Stomach (tissue), 9 donors: ENCODE measurements around the gene MIA3. TPM values are rescaled to one million over a fixed set of nuclear protein-coding genes. Genes with fewer than 3 reads are reported as not detected.

Source experiments
- DNase-seq, 2 donors: peaks; one replicate each; pipeline versions ENCODE4 v3.0.0 to v3.0.0-alpha.2; 2013 to 2019
- H3K27ac ChIP-seq, 5 donors: fragments of 200-600 bp in 4 of 5; sonication (generic) in 4 of 5; one replicate each; pipeline ENCODE4 v1.5.1; 2013 to 2019; ENCODE audit warnings: mild to moderate bottlenecking in 1 of 5, moderate library complexity in 1 of 5
- H3K27me3 ChIP-seq, 3 donors: fragments of 200-600 bp; sonication (generic); one replicate each; pipeline ENCODE4 v1.5.1; 2017 to 2019; ENCODE audit warnings: mixed run types in 1 of 3
- H3K36me3 ChIP-seq, 4 donors: fragments of 200-600 bp; sonication (generic); 1 replicate in 3 of 4; 2 replicates in 1 of 4; pipeline ENCODE4 v1.5.1; 2016 to 2019
- H3K4me1 ChIP-seq, 4 donors: fragments of 200-600 bp; sonication (generic); one replicate each; pipeline ENCODE4 v1.5.1; 2016 to 2019
- H3K4me3 ChIP-seq, 4 donors: fragments of 200-600 bp; sonication (generic) in 3 of 4; one replicate each; pipeline ENCODE4 v1.5.1; 2016 to 2019; ENCODE audit warnings: mild to moderate bottlenecking in 1 of 4
- H3K9me3 ChIP-seq, 4 donors: fragments of 200-600 bp; sonication (generic); one replicate each; pipeline ENCODE4 v1.5.1; 2016 to 2019
- CTCF ChIP-seq, 7 experiments: fragments of 450-650 bp in 4 of 7; fragments of 200-600 bp in 3 of 7; sonication (generic) in 3 of 7; IDR thresholded peaks; one replicate each; pipeline ENCODE4 v1.5.1; 2016 to 2019; ENCODE audit warnings: antibody characterized with exemption in 7 of 7, control low read depth in 2 of 7, mild to moderate bottlenecking in 1 of 7
- EP300 ChIP-seq: sonication (generic); formaldehyde crosslinking; IDR thresholded peaks from one replicate; pipeline ENCODE4 v1.6.1; 2017; ENCODE audit warnings: antibody characterized with exemption
- POLR2A ChIP-seq, 4 donors: fragments of 450-650 bp; IDR thresholded peaks; one replicate each; pipeline ENCODE4 v1.6.1; 2016; ENCODE audit warnings: antibody characterized with exemption in 4 of 4, control low read depth in 2 of 4, mild to moderate bottlenecking in 1 of 4, moderate library complexity in 1 of 4
- POLR2AphosphoS5 ChIP-seq, 3 donors: sonication (generic); formaldehyde crosslinking; IDR thresholded peaks; one replicate each; pipeline ENCODE4 v1.6.1; 2016; ENCODE audit warnings: antibody characterized with exemption in 3 of 3
- WGBS, 5 donors: extraction: QIAGEN DNeasy Blood & Tissue Kit in 3 of 5; methylation state at CpG; one replicate each; pipeline versions ENCODE4 v1.1.5 to v1.1.7; 2013 to 2018; 5-methylcytosine and 5-hydroxymethylcytosine counted together
- intact Hi-C: fragments of 100-400 bp; cut with DNase I; formaldehyde crosslinking; loops from one replicate; pipeline ENCODE4 v1.15.1; 2023; ENCODE audit warnings: low total_unique reads
- polyA plus RNA-seq, 3 donors: library from polyadenylated mRNA; stranded (reverse); fragments of 200-250 nt; gene quantifications; one replicate each; pipeline ENCODE4 v1.2.3, GENCODE V29; 2013
- total RNA-seq, 5 donors: library from RNA; depleted of rRNA; stranded (reverse); fragments of >200 nt; gene quantifications; one replicate each; pipeline versions ENCODE4 v1.1.0 to v1.2.3, GENCODE V29; 2014 to 2016
- donor health status: healthy with polysubstance abuse.
- donor health status: Bipolar disorder and iron deficiency.
- donor health status: healthy.

Gene MIA3
- total and polyA plus RNA-seq, 8 donors: 8.7 to 122 (median 56.4) TPM

DNA sequence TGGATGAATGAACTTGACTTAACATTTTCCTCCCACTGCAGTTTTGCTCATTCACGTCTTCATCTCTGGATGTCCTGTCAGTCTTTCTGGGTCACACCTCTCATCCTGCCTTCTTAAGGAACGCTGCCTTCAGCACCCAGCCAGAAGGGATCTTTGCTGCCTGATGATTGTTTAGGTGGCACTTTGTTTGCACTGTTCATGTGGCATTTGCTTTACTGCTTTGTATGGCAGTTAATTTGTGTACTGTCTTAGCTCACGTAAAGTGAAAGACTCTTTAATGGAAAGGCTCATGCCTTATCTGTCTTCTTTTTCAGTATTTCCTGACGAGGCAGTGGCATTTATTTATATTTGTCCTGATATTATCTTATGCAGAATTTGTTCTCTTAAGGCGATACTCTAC, 4.9 kb downstream of the MIA3 start:
- TF ChIP-seq EP300: no peak
- TF ChIP-seq CTCF (IDR thresholded peaks at IDR 0.05): no peak
- TF ChIP-seq POLR2AphosphoS5 (IDR thresholded peaks at IDR 0.05): peak in 1 of 3 donors; percentile 24

DNA sequence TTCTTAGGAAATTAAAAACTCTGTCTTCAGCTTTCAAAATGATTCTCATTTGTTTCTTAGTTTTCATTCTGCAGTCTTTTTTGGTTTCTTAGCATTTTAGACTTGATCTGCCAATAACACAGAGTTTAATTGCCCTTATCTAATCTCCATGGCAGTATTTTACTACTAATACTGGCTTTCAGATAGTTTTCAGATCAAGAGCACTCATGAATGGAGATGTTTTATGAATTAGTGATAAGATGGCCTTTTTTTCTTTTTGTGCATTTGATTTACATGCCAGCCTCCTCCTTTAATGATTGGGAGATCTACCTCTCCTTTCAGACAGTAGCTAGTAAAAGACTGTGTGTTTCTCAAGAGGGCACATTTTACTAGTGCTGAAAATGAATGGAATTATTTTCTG, 5.6 kb downstream of the MIA3 start:
- DNase-seq: no peak
- H3K27me3 ChIP-seq: no peaks in the 10 kb centered on the region
- no peak overlapping the region for H3K4me3 ChIP-seq
- peaks cover 6 to 71% (median 67%) of the 10 kb centered on the region in 4 donors for H3K36me3 ChIP-seq
- H3K9me3 ChIP-seq: no peaks in the 10 kb centered on the region
- TF ChIP-seq POLR2AphosphoS5 (IDR thresholded peaks at IDR 0.05) (no peak), POLR2A (IDR thresholded peaks at IDR 0.05) (no peak), CTCF (IDR thresholded peaks at IDR 0.05) (no peak), EP300 (no peak)
- intact Hi-C loops: no loop called here
- peaks cover 11 to 31% (median 23%) of the 10 kb centered on the region in 4 donors for H3K4me1 ChIP-seq
- no peak overlapping the region for H3K27ac ChIP-seq

More for the DNA sequence above, 4.9 kb downstream of the MIA3 start:
- intact Hi-C loops: no loop called here
- WGBS, 5 donors: 30 to 63% (median 41%) methylated on average over 5 of the region's 5 CpGs
- Histone ChIP-seq H3K36me3 (peaks cover 0 to 64% (median 61%) of the 10 kb centered on the region in 4 donors), H3K4me1 (peaks cover 11 to 31% (median 23%) of the 10 kb centered on the region in 4 donors), H3K27ac (peak overlapping the region in 1 of 5 donors; percentile 61), H3K9me3 (no peaks in the 10 kb centered on the region), H3K27me3 (no peaks in the 10 kb centered on the region), H3K4me3 (no peak overlapping the region)
- DNase-seq: no peak

DNA sequence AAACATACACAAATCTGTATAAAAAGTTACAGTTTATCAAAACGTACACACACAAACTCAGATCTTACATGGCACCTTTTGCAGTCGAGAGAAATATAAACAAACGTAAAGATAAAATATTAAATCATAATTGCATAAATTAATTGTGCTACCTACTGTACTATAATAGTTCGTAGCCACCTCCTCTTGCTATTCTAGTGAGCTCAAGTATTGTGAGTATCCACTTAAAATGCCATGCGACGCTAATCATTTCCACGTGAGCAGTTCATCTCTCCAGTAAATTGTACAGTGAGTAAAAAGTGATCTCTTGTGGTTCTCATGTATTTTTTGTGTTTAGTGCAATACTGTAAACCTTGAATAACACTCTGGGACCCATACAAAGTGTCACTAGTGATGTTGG, 6.3 kb downstream of the MIA3 start:
- 77 to 90% (median 82%) methylated on average over 7 of the region's 7 CpGs for WGBS, 5 donors
- H3K36me3 ChIP-seq: peaks cover 6 to 79% (median 75%) of the 10 kb centered on the region in 4 donors
- TF ChIP-seq EP300: no peak
- no peak for TF ChIP-seq POLR2AphosphoS5 (IDR thresholded peaks at IDR 0.05)
- no peak for TF ChIP-seq CTCF (IDR thresholded peaks at IDR 0.05)
- no peak for TF ChIP-seq POLR2A (IDR thresholded peaks at IDR 0.05)

DNA sequence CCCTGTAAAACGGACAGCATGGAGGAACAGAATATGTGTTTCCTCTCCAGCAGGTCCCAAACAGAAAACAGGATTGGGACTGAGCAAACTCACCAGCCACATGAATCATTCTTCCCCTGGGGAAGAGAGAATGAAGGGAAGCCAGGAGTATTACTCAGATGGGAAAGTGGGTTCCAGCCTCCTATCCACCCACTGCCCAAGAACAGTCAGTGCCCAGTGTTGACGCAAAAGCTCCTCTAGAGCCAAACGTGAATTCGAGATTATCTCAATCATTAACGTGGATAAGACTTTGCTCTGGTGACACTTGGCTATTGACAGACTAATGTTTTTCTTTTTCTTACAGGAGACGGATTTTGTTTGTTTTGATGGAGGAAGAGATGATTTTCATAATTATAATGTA, 9.3 kb downstream of the MIA3 start:
- TF ChIP-seq POLR2AphosphoS5 (IDR thresholded peaks at IDR 0.05) (no peak), CTCF (IDR thresholded peaks at IDR 0.05) (no peak), EP300 (no peak), POLR2A (IDR thresholded peaks at IDR 0.05) (no peak)
- H3K9me3 ChIP-seq: no peaks in the 10 kb centered on the region
- intact Hi-C loops: no loop called here
- no peak overlapping the region for H3K4me3 ChIP-seq
- no peak for DNase-seq
- H3K4me1 ChIP-seq: peaks cover 0 to 10% (median 4%) of the 10 kb centered on the region in 4 donors
- H3K27me3 ChIP-seq: no peaks in the 10 kb centered on the region
- peaks cover 6 to 99% (median 97%) of the 10 kb centered on the region in 4 donors for H3K36me3 ChIP-seq
- no peak overlapping the region for H3K27ac ChIP-seq
- 46 to 70% (median 62%) methylated on average over 6 of the region's 6 CpGs for WGBS, 5 donors

More for the DNA sequence above, 6.3 kb downstream of the MIA3 start:
- Histone ChIP-seq H3K27ac (no peak overlapping the region), H3K4me1 (peaks cover 7 to 24% (median 17%) of the 10 kb centered on the region in 4 donors), H3K27me3 (no peaks in the 10 kb centered on the region), H3K9me3 (no peaks in the 10 kb centered on the region), H3K4me3 (no peak overlapping the region)
- intact Hi-C loops: no loop called here
- no peak for DNase-seq
